SK-N-SH treated with all-trans-retinoic acid at 6 μM for 48 hours (cell line): ENCODE measurements around the gene SEMA6B.

Source experiments
- ATAC-seq: fragments of 200-7000 bp; cut with Tn5 transposase; 3 replicates; pipeline ENCODE4 v1.9.1; 2020; ENCODE audit warnings: mild to moderate bottlenecking, moderate library complexity
- ARNTL ChIP-seq: fragments of 450-650 bp; formaldehyde crosslinking; IDR thresholded peaks from 2 replicates; pipeline ENCODE4 v1.5.0; 2020; ENCODE audit warnings: low read depth, mild to moderate bottlenecking, moderate library complexity, borderline replicate concordance
- BACH2 ChIP-seq: fragments of 250-450 bp; sonication (Bioruptor Pico); IDR thresholded peaks from 2 replicates; pipeline ENCODE4 v1.9.0; 2021; ENCODE audit warnings: mild to moderate bottlenecking, borderline replicate concordance
- CSDC2 ChIP-seq: fragments of 250-450 bp; sonication (Bioruptor Pico); IDR thresholded peaks from 2 replicates; pipeline ENCODE4 v1.5.0; 2020; ENCODE audit warnings: mild to moderate bottlenecking, moderate library complexity
- PPARA ChIP-seq: fragments of 250-450 bp; sonication (Bioruptor Pico); IDR thresholded peaks from 2 replicates; pipeline ENCODE4 v1.5.0; 2020; ENCODE audit warnings: mild to moderate bottlenecking, borderline replicate concordance
- RARB ChIP-seq: fragments of 250-450 bp; sonication (Bioruptor Pico); IDR thresholded peaks from 2 replicates; pipeline ENCODE4 v1.8.0; 2021; ENCODE audit warnings: mild to moderate bottlenecking, moderate library complexity
- SNAI2 ChIP-seq: fragments of 250-450 bp; sonication (Bioruptor Pico); IDR thresholded peaks from 2 replicates; pipeline ENCODE4 v1.5.0; 2020; ENCODE audit warnings: mild to moderate bottlenecking, moderate library complexity
- TCF4 ChIP-seq: fragments of 250-450 bp; sonication (Bioruptor Pico); IDR thresholded peaks from 2 replicates; pipeline ENCODE4 v1.8.0; 2021; ENCODE audit warnings: mild to moderate bottlenecking, moderate library complexity, borderline replicate concordance
- TOX ChIP-seq: fragments of 250-450 bp; sonication (Bioruptor Pico); IDR thresholded peaks from 2 replicates; pipeline ENCODE4 v1.8.0; 2021; ENCODE audit warnings: mild to moderate bottlenecking, moderate library complexity, borderline replicate concordance
- ZC3H10 ChIP-seq: fragments of 250-450 bp; sonication (Bioruptor Pico); IDR thresholded peaks from 2 replicates; pipeline ENCODE4 v1.5.1; 2021; ENCODE audit warnings: mild to moderate bottlenecking, moderate library complexity
- ZFP30 ChIP-seq: fragments of 450-650 bp; formaldehyde crosslinking; IDR thresholded peaks from 2 replicates; pipeline ENCODE4 v1.5.0; 2022; ENCODE audit warnings: mild to moderate bottlenecking, moderate library complexity
- ZNF565 ChIP-seq: fragments of 450-650 bp; formaldehyde crosslinking; conservative IDR thresholded peaks from 2 replicates; pipeline ENCODE4 v1.5.0; 2020; ENCODE audit warnings: low read depth, mild to moderate bottlenecking, moderate library complexity
- ZNF8 ChIP-seq: fragments of 450-650 bp; formaldehyde crosslinking; IDR thresholded peaks from 2 replicates; pipeline ENCODE4 v1.5.0; 2020; ENCODE audit warnings: mild to moderate bottlenecking, moderate library complexity
- TF ChIP-seq, protein P1 (sequence below): fragments of 250-450 bp; sonication (Bioruptor Pico); IDR thresholded peaks from 2 replicates; pipeline ENCODE4 v1.5.0; 2020; ENCODE audit warnings: mild to moderate bottlenecking, moderate library complexity
- TF ChIP-seq, protein P2 (sequence below): fragments of 250-450 bp; sonication (Bioruptor Pico); IDR thresholded peaks from 2 replicates; pipeline ENCODE4 v1.5.1; 2020; ENCODE audit warnings: low read depth, mild to moderate bottlenecking, moderate library complexity
- TF ChIP-seq, protein P3 (sequence below): fragments of 250-450 bp; sonication (Bioruptor Pico); IDR thresholded peaks from 2 replicates; pipeline ENCODE4 v1.8.0; 2021; ENCODE audit warnings: low read depth, mild to moderate bottlenecking, moderate library complexity, borderline replicate concordance
- TF ChIP-seq, protein P4 (sequence below): fragments of 250-450 bp; sonication (Bioruptor Pico); IDR thresholded peaks from 2 replicates; pipeline ENCODE4 v1.8.0; 2020; ENCODE audit warnings: mild to moderate bottlenecking, moderate library complexity, borderline replicate concordance

Gene SEMA6B

DNA sequence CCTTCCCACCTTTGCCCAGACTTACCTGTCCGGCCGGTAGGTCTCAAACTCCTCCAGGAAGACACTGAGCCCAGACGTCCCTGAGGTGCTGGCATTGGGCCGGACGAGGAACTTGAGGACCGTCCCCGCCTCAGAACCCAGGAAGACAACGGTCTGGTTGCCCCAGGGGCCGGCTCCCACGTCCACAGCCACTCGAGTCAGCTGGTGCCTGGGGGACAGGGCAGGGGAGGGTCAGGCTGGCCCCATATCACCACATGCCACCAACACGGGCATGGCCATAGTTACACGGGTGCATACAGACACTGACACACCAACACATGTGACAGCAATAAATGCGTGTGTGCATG lies 11.3 kb downstream of the SEMA6B start (continued):
- TF ChIP-seq, protein P1, sequence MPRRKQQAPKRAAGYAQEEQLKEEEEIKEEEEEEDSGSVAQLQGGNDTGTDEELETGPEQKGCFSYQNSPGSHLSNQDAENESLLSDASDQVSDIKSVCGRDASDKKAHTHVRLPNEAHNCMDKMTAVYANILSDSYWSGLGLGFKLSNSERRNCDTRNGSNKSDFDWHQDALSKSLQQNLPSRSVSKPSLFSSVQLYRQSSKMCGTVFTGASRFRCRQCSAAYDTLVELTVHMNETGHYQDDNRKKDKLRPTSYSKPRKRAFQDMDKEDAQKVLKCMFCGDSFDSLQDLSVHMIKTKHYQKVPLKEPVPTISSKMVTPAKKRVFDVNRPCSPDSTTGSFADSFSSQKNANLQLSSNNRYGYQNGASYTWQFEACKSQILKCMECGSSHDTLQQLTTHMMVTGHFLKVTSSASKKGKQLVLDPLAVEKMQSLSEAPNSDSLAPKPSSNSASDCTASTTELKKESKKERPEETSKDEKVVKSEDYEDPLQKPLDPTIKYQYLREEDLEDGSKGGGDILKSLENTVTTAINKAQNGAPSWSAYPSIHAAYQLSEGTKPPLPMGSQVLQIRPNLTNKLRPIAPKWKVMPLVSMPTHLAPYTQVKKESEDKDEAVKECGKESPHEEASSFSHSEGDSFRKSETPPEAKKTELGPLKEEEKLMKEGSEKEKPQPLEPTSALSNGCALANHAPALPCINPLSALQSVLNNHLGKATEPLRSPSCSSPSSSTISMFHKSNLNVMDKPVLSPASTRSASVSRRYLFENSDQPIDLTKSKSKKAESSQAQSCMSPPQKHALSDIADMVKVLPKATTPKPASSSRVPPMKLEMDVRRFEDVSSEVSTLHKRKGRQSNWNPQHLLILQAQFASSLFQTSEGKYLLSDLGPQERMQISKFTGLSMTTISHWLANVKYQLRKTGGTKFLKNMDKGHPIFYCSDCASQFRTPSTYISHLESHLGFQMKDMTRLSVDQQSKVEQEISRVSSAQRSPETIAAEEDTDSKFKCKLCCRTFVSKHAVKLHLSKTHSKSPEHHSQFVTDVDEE (CRISPR knock-in tag): no peak

DNA sequence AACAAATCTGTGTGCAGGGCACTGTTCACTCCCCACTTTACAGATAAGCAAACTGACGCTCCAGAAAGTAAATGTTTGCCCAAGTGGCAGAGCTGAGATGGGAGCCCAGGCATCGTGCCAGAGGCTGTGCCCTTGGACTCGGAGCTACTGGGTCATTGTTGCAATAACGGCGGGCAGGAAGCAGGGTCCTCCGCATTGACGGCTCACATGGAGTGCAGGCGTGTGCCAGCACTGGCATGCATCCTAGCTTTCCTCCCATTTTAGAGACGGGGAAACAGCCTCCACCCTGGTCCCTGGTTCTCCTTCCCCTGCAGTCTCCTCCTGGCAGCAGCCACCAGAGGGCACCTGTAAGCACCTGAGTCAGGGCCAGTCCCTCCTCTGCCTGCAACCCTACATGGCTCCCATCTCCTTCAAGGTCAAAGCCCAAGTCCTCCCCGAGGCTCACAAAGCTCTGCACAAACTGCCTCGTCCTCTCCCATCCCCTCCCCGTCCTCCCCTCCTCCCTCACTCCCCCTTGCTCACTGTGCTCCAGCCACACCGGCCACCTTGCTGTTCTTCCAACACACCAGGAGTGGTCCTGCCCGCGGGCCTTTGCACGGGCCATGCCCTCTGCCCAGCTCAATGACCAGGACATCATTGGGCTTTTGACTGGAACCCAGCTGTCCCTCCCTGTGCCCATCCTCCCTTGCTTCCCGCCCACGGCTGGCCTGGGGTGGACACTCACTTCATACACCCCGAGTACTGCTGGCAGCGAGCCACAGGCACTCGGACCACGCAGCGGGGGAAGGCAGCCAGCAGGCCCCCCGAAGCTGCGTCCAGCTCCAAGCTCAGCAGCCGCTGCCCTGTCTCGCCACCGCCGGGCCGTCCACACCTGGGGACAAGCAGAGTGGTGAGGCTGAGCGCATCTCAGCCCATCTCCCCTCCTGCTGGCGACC lies 11.9 kb downstream of the SEMA6B start:
- ATAC-seq: peak; percentile 66
- TF ChIP-seq ZNF8 (no peak), TOX (CRISPR knock-in tag) (no peak), CSDC2 (CRISPR knock-in tag) (no peak), ZC3H10 (no peak), ZFP30 (CRISPR knock-in tag) (no peak)
- TF ChIP-seq, protein P2, sequence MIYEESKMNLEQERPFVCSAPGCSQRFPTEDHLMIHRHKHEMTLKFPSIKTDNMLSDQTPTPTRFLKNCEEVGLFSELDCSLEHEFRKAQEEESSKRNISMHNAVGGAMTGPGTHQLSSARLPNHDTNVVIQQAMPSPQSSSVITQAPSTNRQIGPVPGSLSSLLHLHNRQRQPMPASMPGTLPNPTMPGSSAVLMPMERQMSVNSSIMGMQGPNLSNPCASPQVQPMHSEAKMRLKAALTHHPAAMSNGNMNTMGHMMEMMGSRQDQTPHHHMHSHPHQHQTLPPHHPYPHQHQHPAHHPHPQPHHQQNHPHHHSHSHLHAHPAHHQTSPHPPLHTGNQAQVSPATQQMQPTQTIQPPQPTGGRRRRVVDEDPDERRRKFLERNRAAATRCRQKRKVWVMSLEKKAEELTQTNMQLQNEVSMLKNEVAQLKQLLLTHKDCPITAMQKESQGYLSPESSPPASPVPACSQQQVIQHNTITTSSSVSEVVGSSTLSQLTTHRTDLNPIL (CRISPR knock-in tag): no peak
- TF ChIP-seq, protein P3, sequence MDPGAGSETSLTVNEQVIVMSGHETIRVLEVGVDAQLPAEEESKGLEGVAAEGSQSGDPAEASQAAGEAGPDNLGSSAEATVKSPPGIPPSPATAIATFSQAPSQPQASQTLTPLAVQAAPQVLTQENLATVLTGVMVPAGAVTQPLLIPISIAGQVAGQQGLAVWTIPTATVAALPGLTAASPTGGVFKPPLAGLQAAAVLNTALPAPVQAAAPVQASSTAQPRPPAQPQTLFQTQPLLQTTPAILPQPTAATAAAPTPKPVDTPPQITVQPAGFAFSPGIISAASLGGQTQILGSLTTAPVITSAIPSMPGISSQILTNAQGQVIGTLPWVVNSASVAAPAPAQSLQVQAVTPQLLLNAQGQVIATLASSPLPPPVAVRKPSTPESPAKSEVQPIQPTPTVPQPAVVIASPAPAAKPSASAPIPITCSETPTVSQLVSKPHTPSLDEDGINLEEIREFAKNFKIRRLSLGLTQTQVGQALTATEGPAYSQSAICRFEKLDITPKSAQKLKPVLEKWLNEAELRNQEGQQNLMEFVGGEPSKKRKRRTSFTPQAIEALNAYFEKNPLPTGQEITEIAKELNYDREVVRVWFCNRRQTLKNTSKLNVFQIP (CRISPR knock-in tag): no peak

DNA sequence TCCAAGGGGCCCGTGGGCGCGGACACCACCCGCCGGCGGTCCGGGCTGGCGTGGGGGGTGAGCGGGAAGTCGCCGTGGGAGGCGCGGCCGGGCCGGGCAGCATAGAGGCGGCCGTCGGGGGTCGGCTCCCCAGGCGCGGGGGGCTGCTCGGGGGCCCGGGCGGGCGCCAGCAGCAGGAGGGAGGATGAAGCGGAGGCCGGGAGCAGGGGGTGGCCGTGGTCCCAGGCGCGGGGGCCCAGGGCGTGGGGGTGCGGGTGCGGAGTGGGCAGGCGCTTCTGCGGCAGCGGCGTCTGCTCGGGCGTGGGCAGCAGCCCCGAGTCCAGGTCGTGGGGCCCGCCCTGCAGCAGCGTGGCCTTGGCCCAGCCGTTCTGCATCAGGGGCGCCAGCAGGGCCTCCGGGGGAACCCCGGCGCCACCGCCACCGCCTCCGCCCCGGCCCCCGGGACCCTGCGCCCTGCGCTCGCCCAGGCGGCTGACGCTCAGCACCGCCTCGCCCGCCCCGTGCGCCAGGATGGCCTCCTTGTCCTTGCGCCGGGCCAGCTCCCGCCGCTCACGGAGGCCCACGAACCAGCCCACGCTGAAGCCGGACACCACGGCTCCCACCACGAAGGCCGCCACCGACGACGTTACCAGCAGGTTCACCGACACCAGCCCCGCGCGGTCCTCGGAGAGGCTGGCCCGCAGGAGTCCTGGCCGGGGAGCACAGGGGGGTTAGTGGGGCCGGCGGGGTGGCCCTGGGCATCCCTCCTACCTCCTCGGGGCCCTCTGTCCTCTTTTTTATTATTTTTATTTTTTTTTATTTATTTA lies 15.4 kb downstream of the SEMA6B start:
- TF ChIP-seq ZNF565 (CRISPR knock-in tag): no peak
- TF ChIP-seq, protein P3 (CRISPR knock-in tag): no peak
- no peak for TF ChIP-seq BACH2 (CRISPR knock-in tag)
- no peak for TF ChIP-seq ARNTL (CRISPR knock-in tag)
- TF ChIP-seq TOX (CRISPR knock-in tag): no peak
- TF ChIP-seq, protein P4, sequence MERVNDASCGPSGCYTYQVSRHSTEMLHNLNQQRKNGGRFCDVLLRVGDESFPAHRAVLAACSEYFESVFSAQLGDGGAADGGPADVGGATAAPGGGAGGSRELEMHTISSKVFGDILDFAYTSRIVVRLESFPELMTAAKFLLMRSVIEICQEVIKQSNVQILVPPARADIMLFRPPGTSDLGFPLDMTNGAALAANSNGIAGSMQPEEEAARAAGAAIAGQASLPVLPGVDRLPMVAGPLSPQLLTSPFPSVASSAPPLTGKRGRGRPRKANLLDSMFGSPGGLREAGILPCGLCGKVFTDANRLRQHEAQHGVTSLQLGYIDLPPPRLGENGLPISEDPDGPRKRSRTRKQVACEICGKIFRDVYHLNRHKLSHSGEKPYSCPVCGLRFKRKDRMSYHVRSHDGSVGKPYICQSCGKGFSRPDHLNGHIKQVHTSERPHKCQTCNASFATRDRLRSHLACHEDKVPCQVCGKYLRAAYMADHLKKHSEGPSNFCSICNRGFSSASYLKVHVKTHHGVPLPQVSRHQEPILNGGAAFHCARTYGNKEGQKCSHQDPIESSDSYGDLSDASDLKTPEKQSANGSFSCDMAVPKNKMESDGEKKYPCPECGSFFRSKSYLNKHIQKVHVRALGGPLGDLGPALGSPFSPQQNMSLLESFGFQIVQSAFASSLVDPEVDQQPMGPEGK (CRISPR knock-in tag): no peak
- no peak for TF ChIP-seq TCF4 (CRISPR knock-in tag)
- TF ChIP-seq PPARA (CRISPR knock-in tag): no peak
- TF ChIP-seq, protein P1 (CRISPR knock-in tag): no peak
- no peak for TF ChIP-seq CSDC2 (CRISPR knock-in tag)
- TF ChIP-seq ZFP30 (CRISPR knock-in tag): no peak
- TF ChIP-seq SNAI2 (CRISPR knock-in tag): no peak
- no peak for TF ChIP-seq RARB (CRISPR knock-in tag)
- TF ChIP-seq, all 23 proteins: peak for 0
- no peak for ATAC-seq
